HCT116 (cell line): ENCODE results near the gene DND1.

ENCODE experiments used
- CEBPB ChIP-seq: IDR thresholded peaks from 2 replicates; pipeline ENCODE4 v1.6.1; 2012; ENCODE audit warnings: low read depth
- CTCF ChIP-seq, 3 experiments: fragments of 200-600 bp in 1 of 3; sonication (generic) in 1 of 3; IDR thresholded peaks in 2 of 3; conservative IDR thresholded peaks in 1 of 3; 2 replicates each; pipeline ENCODE4 v1.5.1; 2012 to 2017; ENCODE audit warnings: low read depth in 2 of 3, low read length in 2 of 3, antibody characterized with exemption in 1 of 3, borderline replicate concordance in 1 of 3, control low read depth in 1 of 3, mild to moderate bottlenecking in 1 of 3, mixed read lengths in 1 of 3, mixed run types in 1 of 3, moderate library complexity in 1 of 3; ENCODE audit not compliant: insufficient read depth in 1 of 3
- EZH2 ChIP-seq: fragments of 200-600 bp; sonication (generic); IDR thresholded peaks from 2 replicates; pipeline ENCODE4 v1.6.1; 2017; ENCODE audit warnings: antibody characterized with exemption, mixed run types
- POLR2AphosphoS5 ChIP-seq: IDR thresholded peaks from 2 replicates; pipeline ENCODE4 v1.6.1; 2011; ENCODE audit warnings: mild to moderate bottlenecking, low read depth, low read length, moderate library complexity
- RAD21 ChIP-seq: IDR thresholded peaks from 2 replicates; pipeline ENCODE4 v1.6.1; 2012; ENCODE audit warnings: low read depth, mild to moderate bottlenecking
- SIN3A ChIP-seq: IDR thresholded peaks from 2 replicates; pipeline ENCODE4 v1.6.1; 2012; ENCODE audit warnings: low read depth
- SP1 ChIP-seq: IDR thresholded peaks from 2 replicates; pipeline ENCODE4 v1.6.1; 2012; ENCODE audit warnings: low read depth
- TCF7L2 ChIP-seq: IDR thresholded peaks from 2 replicates; pipeline ENCODE4 v1.7.0; 2011; ENCODE audit warnings: borderline replicate concordance, inconsistent platforms; ENCODE audit not compliant: insufficient read depth, insufficient read length; ENCODE audit errors: extremely low read depth
- ZNF274 ChIP-seq: fragments of 200-500 bp; sonication (Bioruptor generic); IDR thresholded peaks from 2 replicates; pipeline ENCODE4 v1.6.1; 2014; ENCODE audit warnings: mild to moderate bottlenecking, low read depth, low read length, inconsistent platforms
- TF ChIP-seq, protein P1 (sequence below): IDR thresholded peaks from 2 replicates; pipeline ENCODE4 v1.6.1; 2012; ENCODE audit warnings: low read depth

DNA sequence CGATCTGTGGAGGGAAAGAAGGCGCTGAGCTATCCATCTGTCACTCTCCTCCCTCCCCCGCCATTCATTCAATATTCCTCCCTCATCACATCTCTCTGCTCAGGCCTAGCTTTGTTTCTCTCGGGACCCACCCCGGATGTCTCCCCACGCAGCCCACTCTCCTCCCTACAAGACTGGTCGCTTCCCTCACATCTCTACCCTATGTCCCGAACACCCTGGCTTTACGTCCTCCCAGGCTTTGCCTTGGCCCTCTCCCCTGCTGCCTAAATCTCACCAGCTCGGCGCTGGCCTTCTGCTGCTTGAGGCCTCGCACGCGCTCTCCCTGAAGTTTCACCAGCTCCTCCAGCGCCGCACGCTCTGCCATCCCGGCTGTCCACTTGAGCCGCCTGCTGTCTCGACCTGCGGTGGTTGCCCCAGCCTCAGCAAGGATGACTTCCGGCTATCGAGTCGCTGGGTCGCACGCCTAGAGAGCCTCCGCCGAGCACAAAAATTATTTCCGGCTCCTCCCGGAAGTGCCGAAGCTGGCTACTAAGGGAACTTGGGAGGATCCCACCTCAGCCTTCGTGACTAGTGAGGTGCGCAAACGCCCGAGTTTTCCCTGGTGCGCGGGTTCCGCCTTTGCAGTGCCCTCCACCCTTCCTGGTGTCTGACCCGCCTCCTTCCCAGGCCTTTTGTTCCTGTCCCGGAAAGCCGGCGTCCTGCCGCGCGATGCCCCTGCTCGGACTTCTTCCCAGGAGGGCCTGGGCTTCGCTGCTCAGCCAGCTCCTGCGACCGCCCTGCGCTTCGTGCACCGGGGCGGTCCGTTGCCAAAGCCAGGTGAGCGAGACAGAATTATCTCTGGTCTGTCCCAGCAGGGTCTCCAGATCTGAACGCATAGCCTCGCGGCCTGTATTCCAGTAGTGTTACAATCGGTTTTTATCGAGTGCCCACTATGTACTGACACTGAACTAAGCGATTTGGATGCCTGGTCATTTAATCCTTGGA, 17.9 kb upstream of the DND1 start, which contains the start of the genes HARS1 and HARS2:
- peak; percentile 16 for TF ChIP-seq TCF7L2
- peak; percentile 96 for TF ChIP-seq POLR2AphosphoS5
- TF ChIP-seq CEBPB: no peak
- no peak for TF ChIP-seq EZH2
- TF ChIP-seq CTCF (IDR thresholded peaks at IDR 0.05 in 2 of 3, conservative IDR thresholded peaks at IDR 0.05 in 1 of 3; ENCODE audit: borderline replicate concordance in 1 of 3, insufficient read depth in 1 of 3, low read depth in 2 of 3, low read length in 2 of 3): no peak
- TF ChIP-seq ZNF274: no peak
- peak; percentile 74 for TF ChIP-seq SP1
- TF ChIP-seq SIN3A: peak; percentile 97
- TF ChIP-seq, protein P1, sequence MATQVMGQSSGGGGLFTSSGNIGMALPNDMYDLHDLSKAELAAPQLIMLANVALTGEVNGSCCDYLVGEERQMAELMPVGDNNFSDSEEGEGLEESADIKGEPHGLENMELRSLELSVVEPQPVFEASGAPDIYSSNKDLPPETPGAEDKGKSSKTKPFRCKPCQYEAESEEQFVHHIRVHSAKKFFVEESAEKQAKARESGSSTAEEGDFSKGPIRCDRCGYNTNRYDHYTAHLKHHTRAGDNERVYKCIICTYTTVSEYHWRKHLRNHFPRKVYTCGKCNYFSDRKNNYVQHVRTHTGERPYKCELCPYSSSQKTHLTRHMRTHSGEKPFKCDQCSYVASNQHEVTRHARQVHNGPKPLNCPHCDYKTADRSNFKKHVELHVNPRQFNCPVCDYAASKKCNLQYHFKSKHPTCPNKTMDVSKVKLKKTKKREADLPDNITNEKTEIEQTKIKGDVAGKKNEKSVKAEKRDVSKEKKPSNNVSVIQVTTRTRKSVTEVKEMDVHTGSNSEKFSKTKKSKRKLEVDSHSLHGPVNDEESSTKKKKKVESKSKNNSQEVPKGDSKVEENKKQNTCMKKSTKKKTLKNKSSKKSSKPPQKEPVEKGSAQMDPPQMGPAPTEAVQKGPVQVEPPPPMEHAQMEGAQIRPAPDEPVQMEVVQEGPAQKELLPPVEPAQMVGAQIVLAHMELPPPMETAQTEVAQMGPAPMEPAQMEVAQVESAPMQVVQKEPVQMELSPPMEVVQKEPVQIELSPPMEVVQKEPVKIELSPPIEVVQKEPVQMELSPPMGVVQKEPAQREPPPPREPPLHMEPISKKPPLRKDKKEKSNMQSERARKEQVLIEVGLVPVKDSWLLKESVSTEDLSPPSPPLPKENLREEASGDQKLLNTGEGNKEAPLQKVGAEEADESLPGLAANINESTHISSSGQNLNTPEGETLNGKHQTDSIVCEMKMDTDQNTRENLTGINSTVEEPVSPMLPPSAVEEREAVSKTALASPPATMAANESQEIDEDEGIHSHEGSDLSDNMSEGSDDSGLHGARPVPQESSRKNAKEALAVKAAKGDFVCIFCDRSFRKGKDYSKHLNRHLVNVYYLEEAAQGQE: no peak
- TF ChIP-seq RAD21: no peak
